HG02938 (cell line): ENCODE results near the gene TRPC1.

ENCODE experiments used
- ATAC-seq: cut with Tn5 transposase; IDR thresholded peaks from one replicate; pipeline ENCODE4 v1.9.1; 2021; ENCODE audit warnings: mild to moderate bottlenecking, moderate library complexity; ENCODE audit not compliant: unreplicated experiment

Gene TRPC1

DNA sequence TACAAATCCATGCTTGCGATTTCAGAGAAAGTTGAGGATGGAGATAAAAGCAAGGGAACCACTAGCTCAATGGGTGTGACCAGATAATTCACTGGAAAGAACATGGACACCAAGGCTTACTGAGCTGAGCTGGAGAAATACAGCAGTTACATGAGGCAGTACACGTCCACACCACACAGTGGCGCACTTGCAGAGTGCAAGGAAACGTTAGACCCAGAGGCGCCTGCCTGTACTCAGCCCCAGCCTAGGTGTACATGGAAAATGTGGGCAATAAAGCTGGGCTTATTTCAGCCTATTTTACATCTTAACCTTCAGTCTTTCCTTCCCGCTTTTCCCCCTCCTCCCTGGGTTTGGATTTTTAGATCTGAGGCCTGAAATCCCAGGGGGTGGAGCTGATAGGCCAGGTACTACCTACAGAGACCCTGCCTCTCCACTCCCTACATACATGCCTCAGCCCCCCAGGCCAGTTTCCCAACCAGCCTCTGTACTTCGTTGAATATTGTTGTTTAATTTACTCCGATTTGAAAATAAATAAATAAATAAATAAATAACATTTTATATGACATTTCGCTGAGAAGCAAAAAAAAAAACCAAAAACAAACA lies 105.0 kb downstream of the TRPC1 start:
- ATAC-seq: peak; percentile 99

DNA sequence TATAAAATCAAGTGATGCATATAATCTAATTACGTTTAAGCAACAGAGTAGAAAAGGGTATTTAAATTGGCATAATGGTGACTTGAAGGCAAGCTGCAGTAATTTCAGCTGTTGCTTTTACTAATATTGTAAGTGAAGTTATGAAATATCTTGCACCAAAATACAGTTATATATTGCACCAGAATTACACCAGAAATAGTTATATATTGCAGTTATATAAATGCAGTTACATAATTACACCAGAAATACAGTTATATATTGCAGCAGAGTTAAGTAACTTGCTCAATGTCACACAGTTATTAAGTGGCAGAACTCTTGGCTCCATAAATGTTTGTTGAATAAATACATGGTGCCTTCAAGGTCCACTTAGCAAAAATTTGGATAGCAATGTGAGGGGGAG lies 113.7 kb downstream of the TRPC1 start:
- no peak for ATAC-seq

DNA sequence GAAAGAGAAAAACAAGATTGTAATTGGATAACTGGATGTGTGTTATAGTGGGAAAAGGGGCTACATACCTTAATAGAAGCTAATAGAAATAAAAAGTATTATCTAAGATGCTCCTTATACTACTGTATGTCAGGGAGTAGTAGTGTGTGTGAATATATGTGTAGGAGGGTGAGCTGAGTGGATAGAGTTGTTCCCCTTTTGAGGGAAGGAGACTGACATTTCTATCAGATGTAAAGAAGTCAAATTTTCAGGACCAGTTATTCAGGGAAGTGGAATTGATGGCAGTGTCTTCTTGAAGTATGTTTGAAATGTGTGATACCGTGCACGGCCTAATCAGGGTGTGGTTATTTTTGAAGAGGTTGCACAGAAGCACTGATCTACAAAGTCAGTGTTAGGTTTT lies 116.0 kb downstream of the TRPC1 start:
- no peak for ATAC-seq

DNA sequence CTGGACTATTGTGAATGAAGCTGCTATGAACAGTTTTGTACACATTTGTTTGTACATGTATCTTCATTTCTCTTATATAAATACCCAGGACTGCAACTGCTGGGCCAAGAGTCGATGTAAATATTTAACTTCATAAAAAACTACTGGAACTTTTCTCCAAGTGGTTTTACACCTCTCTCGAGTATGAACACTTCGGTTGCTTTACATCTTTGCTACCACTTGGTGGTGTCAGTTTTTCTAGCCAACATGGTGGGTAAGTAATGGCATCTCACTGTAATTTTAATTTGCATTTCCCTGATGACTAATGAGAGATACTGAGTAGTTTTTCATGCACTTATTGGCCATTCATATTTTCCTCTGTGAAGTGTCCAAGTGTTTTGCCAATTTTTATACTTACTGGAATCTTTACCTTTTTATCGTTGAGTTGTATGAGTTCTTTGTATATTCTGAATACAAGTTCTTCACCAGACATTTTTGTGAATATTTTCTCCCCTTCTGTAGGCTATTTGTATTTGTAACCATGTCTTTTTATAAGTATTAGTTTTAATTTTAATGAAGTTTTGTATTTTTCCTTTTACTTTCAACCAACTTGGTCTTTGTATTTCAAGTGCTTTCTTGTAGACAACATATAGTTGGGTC lies 120.6 kb downstream of the TRPC1 start:
- no peak for ATAC-seq

DNA sequence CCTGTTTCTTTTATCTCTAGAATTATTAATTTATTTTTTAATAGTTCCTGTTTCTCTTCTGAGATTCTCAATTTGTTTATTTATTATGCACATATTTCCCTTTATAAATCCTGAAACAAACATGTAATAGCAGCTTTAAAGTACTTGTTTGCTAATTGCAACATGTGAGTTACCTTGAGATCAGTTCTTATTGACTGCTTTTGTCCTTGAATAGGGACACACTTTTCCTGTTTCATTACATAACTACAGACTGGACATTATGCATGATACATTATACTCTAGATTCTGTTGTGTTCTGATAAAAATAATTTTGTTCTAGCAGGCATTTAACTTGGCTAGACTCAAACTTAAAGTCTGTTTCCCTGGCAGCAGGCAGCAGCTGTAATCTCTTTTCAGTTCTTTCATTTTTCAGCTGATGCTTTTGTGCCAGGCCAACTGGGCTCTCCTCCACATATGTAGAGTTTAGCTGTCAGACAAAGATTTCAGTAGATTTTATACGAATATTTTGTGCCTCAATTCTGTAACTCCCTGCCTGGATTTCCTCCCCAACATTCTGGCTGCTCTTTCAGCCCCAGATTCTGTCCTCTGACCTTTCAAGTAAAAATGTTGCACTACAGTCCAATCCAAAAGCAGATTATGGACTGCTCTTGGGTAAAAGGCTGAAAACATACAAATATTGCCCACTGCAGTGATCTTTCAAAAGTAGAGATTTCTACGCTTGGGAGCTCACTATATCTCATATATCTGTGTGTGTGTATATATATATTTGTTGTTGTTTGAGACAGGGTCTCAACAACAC lies 123.1 kb downstream of the TRPC1 start:
- ATAC-seq: no peak

DNA sequence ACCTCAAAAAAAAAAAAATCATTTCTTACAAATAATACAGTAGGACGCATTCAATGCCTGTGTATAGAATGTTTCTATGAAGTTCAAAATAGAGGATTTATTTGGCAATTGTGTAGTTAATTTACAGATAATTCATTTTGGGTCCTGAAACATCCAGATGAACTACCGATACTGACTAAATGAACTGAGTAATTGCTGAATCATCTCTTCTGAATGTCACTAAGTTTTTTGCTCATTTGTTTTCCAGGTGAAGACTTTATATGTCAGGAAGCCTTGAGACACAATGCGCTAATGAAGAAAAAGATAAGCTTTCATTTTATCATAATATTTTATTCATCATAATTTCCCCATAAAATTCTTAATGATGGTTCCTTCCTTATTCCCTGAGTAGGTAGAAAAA lies 125.3 kb downstream of the TRPC1 start:
- ATAC-seq: no peak

DNA sequence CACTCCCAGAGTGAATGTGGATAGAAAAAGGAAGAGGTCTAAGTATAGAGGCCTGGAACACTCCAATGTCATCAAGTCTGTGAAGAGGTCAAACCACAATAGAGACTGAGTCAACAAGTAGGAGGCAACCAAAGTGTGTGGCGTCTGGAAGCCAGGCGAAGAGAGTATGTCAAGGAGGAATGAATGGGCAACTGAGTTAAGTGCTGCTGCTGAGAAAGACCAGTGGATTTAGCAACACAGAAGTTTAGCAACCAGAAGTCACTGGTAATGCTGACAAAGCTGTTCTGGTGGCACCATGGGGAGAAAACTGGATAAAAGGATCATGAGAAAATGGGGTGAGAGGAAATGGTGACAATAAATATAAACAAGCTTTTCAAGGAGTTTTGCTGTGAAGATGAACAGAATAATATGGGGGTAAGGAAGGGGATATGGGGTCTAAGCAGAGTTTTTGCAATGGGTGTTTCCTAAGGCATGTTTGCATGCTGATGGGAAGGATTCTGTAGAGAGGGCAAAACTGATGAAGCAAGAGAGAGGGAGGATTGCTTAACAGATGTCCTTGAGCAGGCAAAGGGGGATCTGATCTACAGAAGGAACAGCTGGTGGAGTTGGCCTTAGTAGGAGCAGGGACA lies 126.7 kb downstream of the TRPC1 start:
- ATAC-seq: no peak

DNA sequence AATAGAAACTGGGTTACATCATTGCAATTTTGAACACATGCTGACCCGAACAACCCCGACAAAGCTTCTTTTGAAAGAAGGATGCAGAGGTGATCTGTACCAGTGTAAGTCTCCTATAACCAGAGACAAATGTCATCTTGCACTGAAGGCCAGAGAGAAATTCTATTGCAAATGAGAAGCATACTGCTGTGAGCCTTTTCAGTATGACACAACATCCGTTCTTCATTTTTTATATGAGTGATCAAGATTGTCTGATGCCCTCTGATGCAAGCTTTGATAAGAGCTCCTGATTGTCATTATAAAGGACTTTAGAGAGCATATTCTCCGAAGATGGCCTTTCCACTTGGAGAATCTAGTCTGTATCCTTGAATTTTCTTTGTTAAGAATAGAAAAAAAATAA lies 128.2 kb downstream of the TRPC1 start:
- ATAC-seq: no peak

DNA sequence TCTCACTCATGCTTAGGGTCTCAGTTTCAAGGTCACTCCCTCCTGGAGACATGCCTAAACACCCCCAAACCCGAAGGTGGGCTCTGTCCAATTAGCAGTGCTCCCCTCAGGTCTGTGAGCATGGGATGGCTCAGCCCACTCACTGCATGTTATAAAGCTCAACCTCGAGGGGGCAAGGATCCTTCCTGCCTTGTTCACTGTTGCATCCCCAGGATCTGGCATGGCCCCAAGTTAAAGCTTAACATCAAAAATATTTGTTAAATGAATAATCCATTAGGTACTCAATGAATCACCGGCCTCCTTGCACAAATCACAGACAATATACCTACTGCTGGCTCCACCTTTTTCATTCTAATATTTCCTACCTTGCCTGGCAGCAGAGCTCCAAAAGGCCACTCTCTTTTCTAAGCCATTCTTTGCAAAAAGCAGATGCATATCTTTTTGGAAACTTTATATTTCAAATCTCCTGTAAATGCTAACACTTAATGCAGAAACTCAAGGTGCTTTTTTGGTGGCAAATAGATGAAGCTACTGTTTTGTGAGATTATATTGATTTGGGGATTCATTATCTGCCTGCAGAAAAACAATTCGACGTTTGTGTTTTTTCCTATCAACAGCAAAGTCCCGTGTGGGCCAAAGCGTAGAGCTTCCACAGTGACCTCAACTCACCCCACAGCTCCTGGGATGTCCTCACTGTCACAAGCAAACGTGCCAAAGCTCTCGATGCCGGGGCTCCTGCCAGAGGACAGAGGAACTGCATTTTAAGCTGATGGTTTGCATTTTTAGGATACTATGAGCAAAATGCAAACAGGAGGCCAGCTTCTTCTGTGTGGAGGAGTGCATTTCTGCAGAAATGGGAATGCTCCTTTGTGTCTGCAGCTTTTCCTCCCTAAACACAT lies 129.7 kb downstream of the TRPC1 start:
- ATAC-seq: no peak

DNA sequence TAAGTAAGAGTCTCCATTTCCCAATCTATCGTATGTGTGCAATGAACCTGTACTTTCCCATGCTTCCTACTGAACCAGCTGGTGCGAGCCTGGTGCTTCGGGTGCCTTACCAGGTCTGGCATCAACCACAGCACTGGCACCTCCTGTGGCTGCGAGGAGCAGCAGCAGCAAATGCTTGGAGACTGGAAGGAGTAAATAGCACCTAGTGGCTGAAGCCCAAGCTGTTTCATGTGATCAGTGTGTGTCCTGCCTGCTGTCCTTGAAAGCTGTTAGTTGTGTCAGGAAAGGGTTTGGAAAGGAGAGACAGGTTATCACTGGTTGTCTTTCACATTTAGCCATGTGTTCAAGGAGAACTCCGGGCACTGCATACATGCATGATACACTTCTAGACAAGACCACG lies 133.2 kb downstream of the TRPC1 start:
- no peak for ATAC-seq
